ENCODE data around the gene AEN.

The AEN gene

DNA sequence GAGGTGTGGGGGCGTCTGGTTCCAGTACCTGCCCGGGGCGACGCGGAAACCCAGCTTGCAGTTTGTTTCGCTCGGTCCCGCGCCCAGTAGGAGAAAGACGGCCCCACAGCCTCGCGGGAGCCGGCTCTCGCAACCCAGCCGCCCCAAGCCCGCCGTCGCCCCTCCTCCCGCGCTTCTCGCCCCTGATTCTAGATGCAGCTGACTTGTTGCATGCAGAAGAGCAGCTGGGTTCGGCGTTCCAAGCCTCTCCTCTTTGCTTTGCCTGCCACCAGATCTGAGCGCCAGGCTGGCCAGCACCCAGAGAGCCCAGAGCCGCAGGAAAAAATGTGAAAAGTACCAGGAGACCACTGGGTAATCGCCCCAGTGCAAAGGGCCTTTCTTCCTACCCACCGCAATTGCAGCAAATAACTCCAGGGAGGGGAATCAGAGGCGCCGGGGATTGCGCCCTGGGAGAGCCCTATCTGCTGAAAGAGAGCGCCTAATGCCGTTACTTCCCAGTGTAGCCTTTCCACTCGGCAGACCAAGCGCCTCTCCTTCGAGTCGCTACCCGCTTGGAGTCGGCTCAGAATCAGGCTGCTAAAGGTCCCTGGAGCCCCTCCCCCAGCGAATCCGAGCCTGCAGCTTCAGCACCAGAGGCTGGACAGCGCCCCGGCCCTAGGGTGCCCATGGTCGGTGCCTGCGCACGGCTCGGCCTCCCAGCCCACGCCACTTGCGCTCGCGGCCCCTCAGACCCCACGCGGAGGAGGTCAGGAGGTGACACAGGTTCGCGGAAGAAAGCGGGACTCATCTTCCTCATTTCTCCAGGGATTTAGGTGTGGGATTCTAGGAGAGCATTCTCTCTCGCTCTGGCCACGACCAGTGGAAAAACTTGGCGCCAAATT is 15.7 kb upstream of the AEN start:
- Histone ChIP-seq H3K27me3 (ENCODE audit: insufficient read depth, low read length) (peaks cover 88% of the 10 kb centered on the region), H3K9ac (ENCODE audit: low read depth, low read length) (no peak overlapping the region), H3K4me1 (ENCODE audit: insufficient read depth, low read length) (peaks cover 25% of the 10 kb centered on the region; the same call in 1 of the 2 replicates), H3K36me3 (ENCODE audit: insufficient read depth, low read depth, low read length) (no peaks in the 10 kb centered on the region), H3K9me3 (ENCODE audit: insufficient read depth, low read depth, low read length) (no peaks in the 10 kb centered on the region), H3K4me3 (ENCODE audit: low read length) (peak overlapping the region; percentile 64), H3K27ac (ENCODE audit: low read length) (no peak overlapping the region)

DNA sequence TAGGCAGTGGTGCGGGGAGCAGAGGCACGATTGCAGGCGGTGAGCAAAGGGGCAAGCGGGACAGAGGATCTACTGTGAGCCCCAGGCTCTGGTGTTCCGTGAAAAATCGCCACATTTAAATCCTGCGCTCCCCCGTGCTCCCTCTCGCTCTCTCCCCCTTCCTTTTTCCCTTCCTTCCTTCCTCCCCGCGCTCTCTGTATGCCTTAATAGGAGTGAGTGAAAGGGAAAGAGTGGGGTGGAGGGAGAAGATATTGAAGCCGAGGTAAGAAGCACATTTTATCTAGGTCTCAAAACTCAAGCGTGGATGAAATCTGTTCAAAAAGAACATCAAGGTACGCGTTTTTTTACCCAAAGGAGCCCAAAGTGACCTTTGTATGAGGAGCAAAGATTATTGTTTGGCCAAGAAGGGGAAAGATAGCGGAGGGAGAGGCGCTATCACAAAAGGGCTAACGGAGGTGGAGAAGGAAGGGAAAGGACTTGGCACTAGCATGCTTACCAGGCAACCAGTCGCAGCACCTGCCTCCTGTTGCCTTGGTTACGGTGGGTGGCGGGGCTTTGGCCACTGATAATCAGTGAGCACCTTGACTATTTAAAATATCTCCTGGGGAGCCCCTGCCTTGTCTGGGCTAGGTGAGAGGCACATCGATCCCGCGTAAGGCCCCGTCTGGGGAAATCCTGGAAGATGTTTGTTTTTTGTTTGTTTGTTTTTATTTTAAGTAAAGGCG is 14.9 kb upstream of the AEN start:
- no peaks in the 10 kb centered on the region for H3K9me3 ChIP-seq (ENCODE audit: insufficient read depth, low read depth, low read length)
- H3K9ac ChIP-seq (ENCODE audit: low read depth, low read length) = no peak overlapping the region
- H3K36me3 ChIP-seq (ENCODE audit: insufficient read depth, low read depth, low read length) = no peaks in the 10 kb centered on the region
- H3K27me3 ChIP-seq (ENCODE audit: insufficient read depth, low read length) = peaks cover 96% of the 10 kb centered on the region
- peak overlapping the region; percentile 64 for H3K4me3 ChIP-seq (ENCODE audit: low read length)
- no peak overlapping the region for H3K27ac ChIP-seq (ENCODE audit: low read length)
- peaks cover 32% of the 10 kb centered on the region; the same call in 1 of the 2 replicates for H3K4me1 ChIP-seq (ENCODE audit: insufficient read depth, low read length)

DNA sequence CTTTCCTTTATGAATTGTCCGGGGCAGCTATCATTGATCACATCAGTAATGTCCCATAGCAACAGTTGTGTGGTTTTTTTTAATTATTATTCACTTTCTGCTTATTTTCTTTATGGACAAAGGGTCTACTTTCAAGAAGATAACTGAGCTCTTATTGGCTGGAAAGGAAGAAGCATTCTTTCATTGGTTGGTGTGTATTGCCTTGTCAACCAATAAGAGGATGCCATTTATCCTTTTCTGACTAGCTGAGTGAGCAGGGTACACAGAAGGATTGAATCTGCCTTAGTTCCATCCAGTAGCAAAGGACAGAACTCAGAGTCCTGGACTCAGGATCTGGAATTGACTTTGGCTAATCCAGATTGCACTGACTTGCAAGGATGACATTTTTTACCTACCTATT is 13.2 kb upstream of the AEN start:
- Histone ChIP-seq H3K36me3 (ENCODE audit: insufficient read depth, low read depth, low read length) (no peaks in the 10 kb centered on the region), H3K9me3 (ENCODE audit: insufficient read depth, low read depth, low read length) (no peaks in the 10 kb centered on the region), H3K27ac (ENCODE audit: low read length) (no peak overlapping the region), H3K27me3 (ENCODE audit: insufficient read depth, low read length) (peaks cover 93% of the 10 kb centered on the region), H3K4me3 (ENCODE audit: low read length) (no peak overlapping the region), H3K9ac (ENCODE audit: low read depth, low read length) (no peak overlapping the region), H3K4me1 (ENCODE audit: insufficient read depth, low read length) (peaks cover 45% of the 10 kb centered on the region)

DNA sequence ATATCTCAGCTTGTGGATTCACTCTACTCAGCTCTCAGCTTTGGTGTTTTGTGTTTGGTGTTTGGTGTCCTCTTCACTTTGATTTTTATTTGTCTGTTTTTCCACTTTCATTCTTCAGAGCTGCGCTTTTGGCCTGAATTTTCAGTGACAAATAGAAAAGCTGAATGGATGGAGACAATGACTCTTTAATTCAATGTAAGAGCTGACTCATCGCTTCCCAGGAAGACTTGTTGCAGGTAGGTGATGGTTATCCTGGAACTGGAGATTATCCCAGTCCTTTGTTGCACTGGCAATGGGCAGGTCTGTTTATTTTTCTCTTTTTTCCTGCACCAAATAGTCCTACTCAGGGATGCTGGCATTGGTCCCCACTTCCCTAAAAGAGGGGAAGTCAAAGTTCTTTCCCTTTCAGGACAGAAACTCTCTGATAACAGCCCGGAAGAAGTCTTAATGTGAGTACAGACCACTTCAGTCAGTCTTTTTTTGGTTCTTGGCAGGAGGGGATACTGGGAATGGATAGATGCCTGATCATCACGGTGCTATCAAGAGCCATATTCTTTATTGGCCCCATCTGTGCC is 12.4 kb upstream of the AEN start:
- no peak overlapping the region for H3K4me3 ChIP-seq (ENCODE audit: low read length)
- peaks cover 52% of the 10 kb centered on the region for H3K4me1 ChIP-seq (ENCODE audit: insufficient read depth, low read length)
- no peak overlapping the region for H3K9ac ChIP-seq (ENCODE audit: low read depth, low read length)
- H3K27me3 ChIP-seq (ENCODE audit: insufficient read depth, low read length) = peaks cover 90% of the 10 kb centered on the region
- no peak overlapping the region for H3K27ac ChIP-seq (ENCODE audit: low read length)
- no peaks in the 10 kb centered on the region for H3K36me3 ChIP-seq (ENCODE audit: insufficient read depth, low read depth, low read length)
- H3K9me3 ChIP-seq (ENCODE audit: insufficient read depth, low read depth, low read length) = no peaks in the 10 kb centered on the region

DNA sequence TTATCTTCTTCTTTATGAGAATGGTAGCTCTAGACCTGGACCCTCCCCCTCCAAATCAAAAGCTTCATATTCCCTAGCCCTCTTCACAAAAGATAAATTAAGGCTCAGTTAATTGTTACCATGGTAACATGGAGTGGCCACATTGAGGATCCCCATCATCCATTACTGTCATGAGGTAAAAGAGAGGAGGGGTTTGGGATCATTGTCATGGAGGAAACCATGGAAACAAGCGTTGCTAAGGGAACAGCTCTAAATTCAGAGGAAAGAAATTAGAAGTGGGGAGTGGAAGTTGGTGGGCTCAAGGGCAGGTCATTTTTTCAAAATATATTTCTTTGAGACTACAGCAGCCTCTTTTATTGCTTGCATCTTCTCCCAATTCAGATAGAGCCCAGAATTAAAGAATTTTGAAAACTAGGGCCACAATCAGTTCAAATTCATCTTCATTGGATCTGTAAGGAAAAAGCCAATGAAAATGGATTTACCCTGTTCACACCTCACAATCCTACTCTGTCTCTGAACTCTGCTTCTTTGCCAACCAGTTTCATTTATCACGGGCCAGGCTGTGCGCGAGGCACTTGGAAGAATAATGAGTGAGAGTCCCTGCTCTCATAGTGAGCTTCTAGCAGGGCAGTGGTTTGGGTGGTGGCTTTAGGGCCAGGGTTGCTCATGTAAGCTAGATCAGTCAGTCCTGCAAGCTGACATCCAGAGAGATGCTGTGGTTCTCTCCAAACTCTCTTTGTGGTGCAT is 11.6 kb upstream of the AEN start:
- H3K27ac ChIP-seq (ENCODE audit: low read length) = no peak overlapping the region
- H3K4me1 ChIP-seq (ENCODE audit: insufficient read depth, low read length) = peaks cover 50% of the 10 kb centered on the region
- H3K4me3 ChIP-seq (ENCODE audit: low read length) = no peak overlapping the region
- H3K9ac ChIP-seq (ENCODE audit: low read depth, low read length) = no peak overlapping the region
- no peaks in the 10 kb centered on the region for H3K9me3 ChIP-seq (ENCODE audit: insufficient read depth, low read depth, low read length)
- H3K36me3 ChIP-seq (ENCODE audit: insufficient read depth, low read depth, low read length) = no peaks in the 10 kb centered on the region
- H3K27me3 ChIP-seq (ENCODE audit: insufficient read depth, low read length) = peaks cover 90% of the 10 kb centered on the region

DNA sequence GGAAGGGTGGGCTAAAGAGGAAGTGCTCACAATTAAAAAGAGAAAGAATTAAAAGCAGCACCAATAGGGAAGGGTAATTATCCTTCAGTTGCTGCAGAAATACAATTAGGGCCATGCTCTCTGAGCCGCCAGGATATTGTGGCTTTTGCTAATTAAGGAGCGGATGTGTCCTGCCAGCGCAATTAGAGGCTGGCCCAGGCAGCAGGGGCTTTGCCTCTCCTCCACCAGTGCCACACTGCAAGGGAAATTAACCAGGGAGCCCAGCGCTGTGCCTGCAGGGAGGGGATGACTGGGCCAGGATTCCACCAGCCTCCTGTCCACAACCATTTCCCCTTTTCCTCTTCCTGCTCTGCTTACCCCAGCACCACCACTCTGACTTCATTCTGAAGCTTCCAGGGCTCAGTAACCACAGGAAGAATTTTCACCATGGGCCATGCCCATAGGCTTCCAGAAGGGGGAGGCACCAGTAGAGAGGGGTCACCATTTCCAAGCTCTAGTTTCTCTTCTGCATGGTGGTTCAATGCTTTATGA is 10.4 kb upstream of the AEN start:
- H3K9ac ChIP-seq (ENCODE audit: low read depth, low read length) = no peak overlapping the region
- peak overlapping the region; percentile 26; the same call in 1 of the 2 replicates for H3K4me3 ChIP-seq (ENCODE audit: low read length)
- peaks cover 77% of the 10 kb centered on the region for H3K27me3 ChIP-seq (ENCODE audit: insufficient read depth, low read length)

DNA sequence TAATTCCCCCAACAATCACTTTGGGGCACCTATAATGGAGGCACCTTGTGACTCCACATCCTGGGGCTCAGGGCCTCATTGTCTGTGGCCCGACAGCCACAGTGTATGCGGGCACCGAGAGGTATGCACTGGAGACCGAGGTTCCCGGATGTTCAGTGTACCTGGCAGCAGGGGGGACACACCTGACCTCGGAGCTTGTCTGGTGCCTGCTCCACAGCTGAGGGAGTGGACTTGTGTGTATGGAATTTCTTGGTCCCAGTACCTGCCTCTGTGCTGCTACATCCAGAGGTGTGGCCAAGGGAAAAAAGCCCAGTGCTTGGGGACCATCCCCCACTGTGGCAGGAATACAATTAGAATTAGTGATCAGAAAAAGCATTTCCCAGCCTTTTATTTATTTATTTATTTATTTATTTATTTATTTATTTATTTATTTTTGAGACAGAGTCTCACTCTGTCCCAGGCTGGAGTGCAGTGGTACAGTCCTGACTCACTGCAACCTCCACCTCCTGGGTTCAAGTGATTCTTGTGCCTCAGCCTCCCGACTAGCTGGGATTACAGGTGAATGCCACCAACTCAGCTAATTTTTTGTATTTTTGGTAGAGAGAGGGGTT is 8.8 kb upstream of the AEN start:
- H3K27ac ChIP-seq (ENCODE audit: low read length) = no peak overlapping the region

More for the DNA sequence above, 10.4 kb upstream of the AEN start:
- Histone ChIP-seq H3K36me3 (ENCODE audit: insufficient read depth, low read depth, low read length) (no peaks in the 10 kb centered on the region), H3K27ac (ENCODE audit: low read length) (no peak overlapping the region), H3K9me3 (ENCODE audit: insufficient read depth, low read depth, low read length) (no peaks in the 10 kb centered on the region), H3K4me1 (ENCODE audit: insufficient read depth, low read length) (peaks cover 54% of the 10 kb centered on the region)

DNA sequence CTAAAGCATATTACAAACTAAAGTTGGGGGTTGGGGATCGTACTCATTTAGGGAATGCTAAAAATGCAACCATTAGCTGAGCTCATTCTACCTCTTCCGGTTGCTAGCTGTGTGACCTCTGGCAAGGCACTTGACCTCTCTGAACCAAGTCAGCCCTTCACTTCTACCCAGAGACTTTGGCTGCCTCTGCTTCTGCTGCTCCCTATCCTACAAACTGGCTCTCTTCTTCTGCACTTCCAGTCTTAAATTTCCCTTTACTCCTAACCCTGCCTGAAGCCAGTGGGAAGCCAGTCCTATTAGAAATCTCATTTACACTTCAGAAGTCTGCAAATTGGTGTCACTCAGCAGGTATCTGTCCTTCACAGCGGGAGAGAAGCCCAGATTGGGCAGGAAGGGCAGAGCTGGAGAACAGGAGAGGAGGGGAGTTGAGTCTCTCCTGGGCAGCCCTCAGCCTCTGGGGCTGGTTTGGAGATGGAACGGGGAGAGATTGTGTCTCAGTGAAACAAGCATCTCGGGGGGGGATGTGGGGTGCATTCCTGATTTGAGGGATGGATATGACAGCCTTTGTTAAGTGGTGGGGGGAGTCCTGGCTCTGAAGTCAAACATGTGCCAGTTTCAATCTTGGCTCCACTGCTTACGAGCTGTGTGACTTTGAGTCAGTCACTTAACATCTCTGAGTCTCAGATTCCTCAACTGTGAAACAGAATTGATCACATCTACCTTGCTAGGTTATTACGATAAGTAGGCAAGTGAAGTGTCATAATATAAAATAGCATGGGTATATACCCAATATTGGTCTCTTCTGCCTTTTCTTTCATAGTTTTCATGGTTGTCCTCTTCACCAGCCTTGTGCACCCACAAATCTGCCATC is 7.8 kb upstream of the AEN start:
- no peak overlapping the region for H3K27ac ChIP-seq (ENCODE audit: low read length)
- no peak overlapping the region for H3K4me3 ChIP-seq (ENCODE audit: low read length)
- peaks cover 52% of the 10 kb centered on the region for H3K27me3 ChIP-seq (ENCODE audit: insufficient read depth, low read length)
- no peaks in the 10 kb centered on the region for H3K9me3 ChIP-seq (ENCODE audit: insufficient read depth, low read depth, low read length)
- no peak overlapping the region for H3K9ac ChIP-seq (ENCODE audit: low read depth, low read length)
- H3K36me3 ChIP-seq (ENCODE audit: insufficient read depth, low read depth, low read length) = no peaks in the 10 kb centered on the region
- peaks cover 53% of the 10 kb centered on the region for H3K4me1 ChIP-seq (ENCODE audit: insufficient read depth, low read length)

More for the DNA sequence above, 8.8 kb upstream of the AEN start:
- Histone ChIP-seq H3K9me3 (ENCODE audit: insufficient read depth, low read depth, low read length) (no peaks in the 10 kb centered on the region), H3K27me3 (ENCODE audit: insufficient read depth, low read length) (peaks cover 62% of the 10 kb centered on the region), H3K9ac (ENCODE audit: low read depth, low read length) (no peak overlapping the region), H3K4me1 (ENCODE audit: insufficient read depth, low read length) (peaks cover 53% of the 10 kb centered on the region), H3K36me3 (ENCODE audit: insufficient read depth, low read depth, low read length) (no peaks in the 10 kb centered on the region), H3K4me3 (ENCODE audit: low read length) (no peak overlapping the region)

DNA sequence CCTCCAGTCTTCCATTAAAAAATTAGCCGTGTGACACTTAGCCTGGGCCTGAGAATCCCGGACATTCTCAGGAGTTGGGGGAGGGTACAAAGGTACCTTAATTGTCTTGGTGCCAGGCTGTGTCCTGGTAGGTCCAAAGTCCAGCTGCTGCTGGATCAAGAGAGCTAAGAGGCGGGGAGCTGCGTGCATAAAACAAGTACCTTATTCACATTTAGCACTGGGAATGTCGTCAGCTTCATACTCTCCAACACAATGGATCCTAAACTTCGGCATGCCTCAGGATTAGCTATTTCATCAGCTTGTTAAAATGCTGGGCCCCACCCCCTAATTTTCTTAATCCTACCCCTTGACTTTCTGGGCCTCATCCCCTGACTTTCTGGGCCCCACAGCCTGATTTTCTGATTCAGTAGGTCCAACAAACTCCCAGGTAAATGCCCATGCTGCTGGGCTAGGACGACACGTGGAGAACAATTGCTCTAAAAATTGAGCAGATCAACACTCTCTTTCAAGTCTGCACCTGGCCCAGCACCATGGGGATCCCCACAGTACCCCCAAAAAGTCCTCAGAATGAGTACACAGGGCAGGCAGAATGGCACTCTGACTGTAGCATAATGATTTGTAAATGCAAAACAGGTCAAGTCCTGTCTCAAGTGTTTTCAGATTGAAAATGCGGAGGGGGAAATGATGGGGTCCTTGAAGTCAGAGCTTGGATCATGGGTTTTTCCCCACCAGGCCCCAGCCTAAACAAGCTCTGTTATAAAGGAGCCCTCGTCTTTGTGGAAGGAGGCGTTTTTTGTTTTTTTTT is 5.6 kb upstream of the AEN start:
- Histone ChIP-seq H3K4me3 (ENCODE audit: low read length) (no peak overlapping the region), H3K9ac (ENCODE audit: low read depth, low read length) (peak overlapping the region; percentile 40; the same call in 1 of the 2 replicates), H3K4me1 (ENCODE audit: insufficient read depth, low read length) (peaks cover 43% of the 10 kb centered on the region), H3K36me3 (ENCODE audit: insufficient read depth, low read depth, low read length) (no peaks in the 10 kb centered on the region), H3K27me3 (ENCODE audit: insufficient read depth, low read length) (peaks cover 30% of the 10 kb centered on the region), H3K27ac (ENCODE audit: low read length) (no peak overlapping the region), H3K9me3 (ENCODE audit: insufficient read depth, low read depth, low read length) (no peaks in the 10 kb centered on the region)

DNA sequence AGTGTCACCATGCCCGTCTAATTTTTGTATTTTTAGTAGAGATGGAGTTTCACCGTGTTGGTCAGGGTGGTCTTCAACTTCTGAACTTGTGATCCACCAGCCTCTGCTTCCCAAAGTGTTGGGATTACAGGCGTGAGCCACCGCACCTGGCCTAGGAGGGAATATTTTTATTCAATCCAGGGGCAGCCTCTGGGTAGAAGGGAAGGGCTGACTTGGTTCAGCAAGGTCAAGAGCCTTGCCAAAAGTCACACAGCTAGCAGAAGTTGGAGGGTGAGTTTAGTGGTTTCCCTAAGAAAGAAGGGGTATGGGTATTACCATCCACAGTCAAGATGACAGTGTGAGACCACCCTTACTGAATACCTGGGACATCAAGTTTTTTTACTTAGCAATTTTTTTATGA is 4.9 kb upstream of the AEN start:
- H3K36me3 ChIP-seq (ENCODE audit: insufficient read depth, low read depth, low read length) = no peaks in the 10 kb centered on the region
- H3K9ac ChIP-seq (ENCODE audit: low read depth, low read length) = no peak overlapping the region
- H3K9me3 ChIP-seq (ENCODE audit: insufficient read depth, low read depth, low read length) = no peaks in the 10 kb centered on the region
- peaks cover 41% of the 10 kb centered on the region for H3K4me1 ChIP-seq (ENCODE audit: insufficient read depth, low read length)
- peaks cover 22% of the 10 kb centered on the region for H3K27me3 ChIP-seq (ENCODE audit: insufficient read depth, low read length)
- no peak overlapping the region for H3K4me3 ChIP-seq (ENCODE audit: low read length)
- H3K27ac ChIP-seq (ENCODE audit: low read length) = no peak overlapping the region

Measured in iPS-20b (cell line).